Panc1 (cell line): Measurements from ENCODE around the gene SUMO1. TPM values are rescaled to one million over a fixed set of nuclear protein-coding genes. Genes with fewer than 3 reads are reported as not detected.

Experiments used
- ATAC-seq: fragments of 200-7000 bp; cut with Tn5 transposase; 2 replicates; pipeline ENCODE4 v1.9.1; 2020; ENCODE audit warnings: mild to moderate bottlenecking, moderate library complexity
- BruUV-seq: library from RNA; stranded (reverse); fragments of 400-500 nt; replicated peaks from 2 replicates; lab custom pipeline; 2021; lab: Mats Ljungman, UMichigan
- CTCF ChIA-PET: fragments of 300-600 bp; sonication (Branson Sonifier 250); formaldehyde crosslinking; loops from one replicate; lab custom pipeline; 2022; ENCODE audit warnings: antibody characterized with exemption; lab: Charles Lee
- POLR2A ChIA-PET: fragments of 300-600 bp; sonication (Branson Sonifier 250); formaldehyde crosslinking; loops from one replicate; lab custom pipeline; 2022; ENCODE audit warnings: antibody characterized with exemption; lab: Charles Lee
- DNase-seq: peaks from one replicate; pipeline ENCODE4 v3.0.0-alpha.2; 2010; ENCODE audit warnings: low read depth, low spot score
- H3K27ac ChIP-seq: 2 replicates; pipeline ENCODE4 v1.5.1; 2011; ENCODE audit warnings: mild to moderate bottlenecking, low read length, inconsistent platforms
- H3K27me3 ChIP-seq: fragments of 200-500 bp; sonication (Bioruptor generic); 2 replicates; pipeline ENCODE4 v1.6.0; 2014; ENCODE audit warnings: low read length, inconsistent platforms; ENCODE audit not compliant: control insufficient read depth, insufficient read depth
- H3K36me3 ChIP-seq: fragments of 200-500 bp; sonication (Bioruptor generic); 2 replicates; pipeline ENCODE4 v1.5.1; 2014; ENCODE audit warnings: inconsistent platforms, mild to moderate bottlenecking, low read length, moderate library complexity; ENCODE audit not compliant: control insufficient read depth, insufficient read depth
- H3K4me1 ChIP-seq: 2 replicates; pipeline ENCODE4 v1.5.1; 2011; ENCODE audit warnings: inconsistent platforms, mild to moderate bottlenecking, low read length, moderate library complexity; ENCODE audit not compliant: control insufficient read depth, insufficient read depth
- H3K4me3 ChIP-seq, 2 experiments: 2 replicates each; pipeline ENCODE4 v1.5.1; 2011 to 2012; ENCODE audit warnings: low read depth in 2 of 2, low read length in 2 of 2, mild to moderate bottlenecking in 2 of 2, inconsistent platforms in 1 of 2, moderate library complexity in 1 of 2
- H3K9me3 ChIP-seq: fragments of 200-500 bp; sonication (Bioruptor generic); 2 replicates; pipeline ENCODE4 v1.5.1; 2014; ENCODE audit warnings: low read depth, mild to moderate bottlenecking, inconsistent platforms, low read length, moderate library complexity; ENCODE audit not compliant: control insufficient read depth, insufficient read depth
- CTCF ChIP-seq: fragments of 450-650 bp; IDR thresholded peaks from 2 replicates; pipeline ENCODE4 v1.5.1; 2017; ENCODE audit warnings: mild to moderate bottlenecking
- POLR2AphosphoS5 ChIP-seq: IDR thresholded peaks from 2 replicates; pipeline ENCODE4 v1.6.1; 2012; ENCODE audit warnings: mild to moderate bottlenecking, low read depth, low read length, moderate library complexity
- REST ChIP-seq, 2 experiments: IDR thresholded peaks; 2 replicates each; pipeline ENCODE4 v1.6.1; 2011 to 2012; ENCODE audit warnings: low read depth in 2 of 2, control low read depth in 1 of 2, low read length in 1 of 2, mild to moderate bottlenecking in 1 of 2, moderate library complexity in 1 of 2; ENCODE audit not compliant: insufficient read depth in 1 of 2
- SIN3A ChIP-seq: IDR thresholded peaks from 2 replicates; pipeline ENCODE4 v1.6.1; 2012; ENCODE audit warnings: low read depth, mild to moderate bottlenecking, low read length, moderate library complexity, borderline replicate concordance; ENCODE audit not compliant: insufficient read depth
- TCF7L2 ChIP-seq: IDR thresholded peaks from 2 replicates; pipeline ENCODE4 v1.6.1; 2011; ENCODE audit warnings: mild to moderate bottlenecking, low read depth, low read length, inconsistent platforms
- in situ Hi-C: cut with HindIII; loops from 2 replicates; pipeline ENCODE4 v1.10.0; 2016; ENCODE audit warnings: low sequenced_read_pairs, low pct_unique_long_range_greater_than_20kb
- intact Hi-C: fragments of 100-400 bp; cut with micrococcal nuclease; formaldehyde crosslinking; loops from one replicate; pipeline ENCODE4 v1.10.0; 2022; ENCODE audit not compliant: unreplicated experiment
- total RNA-seq: library from RNA; stranded (reverse); gene quantifications from one replicate; pipeline ENCODE4 v1.2.1, GENCODE V29; 2021; ENCODE audit not compliant: unreplicated experiment

SUMO1 gene
- total RNA-seq, 1 experiment from 2014 or later, result 137 TPM

GRCh38 chr2:202270487-202270886, 32.1 kb upstream of the SUMO1 start:
- Histone ChIP-seq H3K36me3 (no peaks in the 10 kb centered on the region; the same call in 1 of the 2 replicates), H3K9me3 (no peaks in the 10 kb centered on the region), H3K4me1 (peaks cover 32% of the 10 kb centered on the region), H3K27me3 (no peaks in the 10 kb centered on the region), H3K4me3 (peak overlapping the region in 1 of 2 experiments; percentile 21; a peak in 2 of 4 replicates), H3K27ac (peak overlapping the region; percentile 20; the same call in 1 of the 2 replicates)
- DNase-seq (no peak), ATAC-seq (no peak)
- POLR2A ChIA-PET, result interaction anchor here (0.9 kb wide), 1 partner anchor 9 kb away, joined by 3 read pairs; no protein-coding TSS in a partner anchor
- TF ChIP-seq REST (IDR thresholded peaks at IDR 0.05; ENCODE audit: insufficient read depth in 1 of 2, low read depth in 2 of 2, low read length in 1 of 2), result no peak
- BruUV-seq, result no TSS peak
- intact Hi-C loops (no loop called here), in situ Hi-C loops (no loop called here)
- CTCF ChIA-PET, result no interaction called here

GRCh38 chr2:202269585-202269984, 31.2 kb upstream of the SUMO1 start:
- Histone ChIP-seq H3K9me3 (no peaks in the 10 kb centered on the region), H3K4me3 (peak overlapping the region in 1 of 2 experiments; percentile 100; a peak in 3 of 4 replicates), H3K27me3 (no peaks in the 10 kb centered on the region), H3K27ac (peak overlapping the region; percentile 20), H3K4me1 (peaks cover 32% of the 10 kb centered on the region), H3K36me3 (no peaks in the 10 kb centered on the region; the same call in 1 of the 2 replicates)
- no TSS peak for BruUV-seq
- DNase-seq (no peak), ATAC-seq (no peak)
- TF ChIP-seq SIN3A (no peak), CTCF (no peak), POLR2AphosphoS5 (0 out of 2 replicates have a peak, but pooled peaks have one; percentile 12)
- in situ Hi-C loops (no loop called here), intact Hi-C loops (no loop called here)
- ChIA-PET CTCF (no interaction called here), POLR2A (interaction anchor here (0.9 kb wide), 1 partner anchor 1037 kb away, joined by 4 read pairs; no protein-coding TSS in a partner anchor)

- ATAC-seq (no peak), DNase-seq (no peak)
- H3K27me3 ChIP-seq, result no peaks in the 10 kb centered on the region
- POLR2A ChIA-PET, result interaction anchor here (0.6 kb wide), 1 partner anchor 16 kb away, joined by 3 read pairs; no protein-coding TSS in a partner anchor
- no TSS peak for BruUV-seq
- H3K4me3 ChIP-seq, result peak overlapping the region; percentile 95 to 100
- peaks cover 32% of the 10 kb centered on the region for H3K4me1 ChIP-seq
- in situ Hi-C loops, result no loop called here
- H3K9me3 ChIP-seq, result no peaks in the 10 kb centered on the region
- CTCF ChIA-PET, result interaction anchor here (0.6 kb wide), 1 partner anchor 18 kb away, joined by 3 read pairs; no protein-coding TSS in a partner anchor
- TF ChIP-seq SIN3A (0 out of 2 replicates have a peak, but pooled peaks have one; percentile 10), TCF7L2 (no peak), POLR2AphosphoS5 (no peak)
- peak overlapping the region; percentile 97 for H3K27ac ChIP-seq
- H3K36me3 ChIP-seq, result no peaks in the 10 kb centered on the region; the same call in 1 of the 2 replicates
- intact Hi-C loops, result no loop called here
These were observed 29.1 kb upstream of the SUMO1 start for GRCh38 chr2:202267495-202267894.
